ENCODE measurements around the gene KCTD1.
A peak's percentile ranks its signal among the peaks of the same experiment; 100 is the strongest.

Gene KCTD1

DNA sequence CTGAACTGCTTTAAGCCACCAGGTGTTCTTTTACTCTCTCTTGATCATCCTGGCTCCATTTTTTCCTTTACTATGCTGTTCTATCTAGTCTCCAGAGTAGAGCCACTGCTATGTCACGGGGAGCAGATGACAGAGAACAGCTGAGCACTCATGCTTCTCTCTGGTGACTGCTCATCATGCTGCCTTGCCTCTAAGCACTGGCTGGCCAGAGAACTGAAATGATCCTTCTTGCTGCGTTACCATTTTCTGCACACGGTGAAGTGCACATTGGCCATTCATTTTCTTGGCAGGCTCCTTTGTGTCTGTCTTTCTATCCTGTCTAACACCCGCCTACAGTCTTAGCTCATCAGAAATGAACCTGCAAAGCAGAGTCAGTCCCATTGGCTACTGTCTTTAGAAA, 86.0 kb downstream of the KCTD1 start:
- no peaks in the 10 kb centered on the region for H3K27me3 ChIP-seq (ENCODE audit: low read depth, low read length)
- H3K9ac ChIP-seq (ENCODE audit: low read length) = no peak overlapping the region
- H3K27ac ChIP-seq (ENCODE audit: low read length) = no peak overlapping the region
- H3K36me3 ChIP-seq (replicated peaks; ENCODE audit: low read depth, low read length) = no peaks in the 10 kb centered on the region
- no peak overlapping the region for H3K4me3 ChIP-seq (ENCODE audit: low read length)
- TF ChIP-seq, protein P1, sequence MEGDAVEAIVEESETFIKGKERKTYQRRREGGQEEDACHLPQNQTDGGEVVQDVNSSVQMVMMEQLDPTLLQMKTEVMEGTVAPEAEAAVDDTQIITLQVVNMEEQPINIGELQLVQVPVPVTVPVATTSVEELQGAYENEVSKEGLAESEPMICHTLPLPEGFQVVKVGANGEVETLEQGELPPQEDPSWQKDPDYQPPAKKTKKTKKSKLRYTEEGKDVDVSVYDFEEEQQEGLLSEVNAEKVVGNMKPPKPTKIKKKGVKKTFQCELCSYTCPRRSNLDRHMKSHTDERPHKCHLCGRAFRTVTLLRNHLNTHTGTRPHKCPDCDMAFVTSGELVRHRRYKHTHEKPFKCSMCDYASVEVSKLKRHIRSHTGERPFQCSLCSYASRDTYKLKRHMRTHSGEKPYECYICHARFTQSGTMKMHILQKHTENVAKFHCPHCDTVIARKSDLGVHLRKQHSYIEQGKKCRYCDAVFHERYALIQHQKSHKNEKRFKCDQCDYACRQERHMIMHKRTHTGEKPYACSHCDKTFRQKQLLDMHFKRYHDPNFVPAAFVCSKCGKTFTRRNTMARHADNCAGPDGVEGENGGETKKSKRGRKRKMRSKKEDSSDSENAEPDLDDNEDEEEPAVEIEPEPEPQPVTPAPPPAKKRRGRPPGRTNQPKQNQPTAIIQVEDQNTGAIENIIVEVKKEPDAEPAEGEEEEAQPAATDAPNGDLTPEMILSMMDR (IDR thresholded peaks at IDR 0.05; ENCODE audit: low read depth, low read length) = no peak
- no peak for TF ChIP-seq EZH2phosphoT487 (IDR thresholded peaks at IDR 0.05; ENCODE audit: low read depth)
- no peak overlapping the region for H2AFZ ChIP-seq (ENCODE audit: low read depth, low read length)
- H4K20me1 ChIP-seq (ENCODE audit: insufficient read depth, low read length) = no peaks in the 10 kb centered on the region
- no peaks in the 10 kb centered on the region for H3K79me2 ChIP-seq (ENCODE audit: low read length)
- no peak overlapping the region for H3K4me2 ChIP-seq (ENCODE audit: low read length)
- no peaks in the 10 kb centered on the region for H3K9me3 ChIP-seq (ENCODE audit: insufficient read depth, low read length)
- H3K4me1 ChIP-seq (ENCODE audit: low read length) = peaks cover 14% of the 10 kb centered on the region

DNA sequence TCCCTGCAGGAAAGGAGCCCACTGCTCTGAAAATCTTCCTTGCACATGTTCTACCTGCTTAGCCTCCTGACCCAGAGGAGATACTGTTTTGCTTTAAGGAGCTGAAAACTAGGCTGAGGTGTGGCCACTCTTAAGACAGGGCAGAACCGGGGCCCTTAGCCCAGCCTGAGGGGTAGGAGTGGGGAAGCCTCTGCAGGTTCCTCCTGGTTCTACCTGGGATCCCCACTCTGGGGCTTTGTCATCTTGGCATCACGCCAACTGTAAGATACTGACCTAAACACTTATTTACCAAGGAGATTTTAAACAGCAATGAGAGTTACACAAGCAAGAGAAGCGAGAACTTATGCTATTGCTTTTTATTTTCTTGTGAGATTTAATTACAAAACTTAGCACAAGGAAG, 86.9 kb downstream of the KCTD1 start:
- H3K79me2 ChIP-seq (ENCODE audit: low read length) = no peaks in the 10 kb centered on the region

GRCh38 chr18:26460449-26461091, 87.8 kb downstream of the KCTD1 start:
- H3K9me3 ChIP-seq (ENCODE audit: insufficient read depth, low read length) = no peaks in the 10 kb centered on the region
- no peak overlapping the region for H3K9ac ChIP-seq (ENCODE audit: low read length)
- H3K4me2 ChIP-seq (ENCODE audit: low read length) = peak overlapping the region; percentile 25
- H3K27ac ChIP-seq (ENCODE audit: low read length) = no peak overlapping the region
- TF ChIP-seq EZH2phosphoT487 (IDR thresholded peaks at IDR 0.05; ENCODE audit: low read depth) = no peak
- TF ChIP-seq, protein P1 (IDR thresholded peaks at IDR 0.05; ENCODE audit: low read depth, low read length) = no peak
- no peaks in the 10 kb centered on the region for H3K36me3 ChIP-seq (replicated peaks; ENCODE audit: low read depth, low read length)
- no peaks in the 10 kb centered on the region for H3K79me2 ChIP-seq (ENCODE audit: low read length)
- H3K4me1 ChIP-seq (ENCODE audit: low read length) = peaks cover 14% of the 10 kb centered on the region
- H4K20me1 ChIP-seq (ENCODE audit: insufficient read depth, low read length) = no peaks in the 10 kb centered on the region
- no peak overlapping the region for H2AFZ ChIP-seq (ENCODE audit: low read depth, low read length)
- no peaks in the 10 kb centered on the region for H3K27me3 ChIP-seq (ENCODE audit: low read depth, low read length)
- H3K4me3 ChIP-seq (ENCODE audit: low read length) = no peak overlapping the region

More for the DNA sequence above, 86.9 kb downstream of the KCTD1 start:
- Histone ChIP-seq H3K9ac (ENCODE audit: low read length) (no peak overlapping the region), H3K4me3 (ENCODE audit: low read length) (no peak overlapping the region), H2AFZ (ENCODE audit: low read depth, low read length) (no peak overlapping the region), H3K4me2 (ENCODE audit: low read length) (no peak overlapping the region), H3K4me1 (ENCODE audit: low read length) (peaks cover 14% of the 10 kb centered on the region), H3K27ac (ENCODE audit: low read length) (no peak overlapping the region), H3K27me3 (ENCODE audit: low read depth, low read length) (no peaks in the 10 kb centered on the region), H4K20me1 (ENCODE audit: insufficient read depth, low read length) (no peaks in the 10 kb centered on the region), H3K9me3 (ENCODE audit: insufficient read depth, low read length) (no peaks in the 10 kb centered on the region), H3K36me3 (replicated peaks; ENCODE audit: low read depth, low read length) (no peaks in the 10 kb centered on the region)
- TF ChIP-seq EZH2phosphoT487 (IDR thresholded peaks at IDR 0.05; ENCODE audit: low read depth) = no peak
- TF ChIP-seq, protein P1 (IDR thresholded peaks at IDR 0.05; ENCODE audit: low read depth, low read length) = no peak

- no peak overlapping the region for H3K4me3 ChIP-seq (ENCODE audit: low read length)
- no peak overlapping the region for H3K9ac ChIP-seq (ENCODE audit: low read length)
- no peaks in the 10 kb centered on the region for H3K9me3 ChIP-seq (ENCODE audit: insufficient read depth, low read length)
- no peaks in the 10 kb centered on the region for H4K20me1 ChIP-seq (ENCODE audit: insufficient read depth, low read length)
- H3K27ac ChIP-seq (ENCODE audit: low read length) = no peak overlapping the region
- no peaks in the 10 kb centered on the region for H3K36me3 ChIP-seq (replicated peaks; ENCODE audit: low read depth, low read length)
- TF ChIP-seq, protein P1 (IDR thresholded peaks at IDR 0.05; ENCODE audit: low read depth, low read length) = no peak
- TF ChIP-seq EZH2phosphoT487 (IDR thresholded peaks at IDR 0.05; ENCODE audit: low read depth) = no peak
- H3K4me1 ChIP-seq (ENCODE audit: low read length) = peaks cover 14% of the 10 kb centered on the region
- H3K79me2 ChIP-seq (ENCODE audit: low read length) = no peaks in the 10 kb centered on the region
- no peak overlapping the region for H3K4me2 ChIP-seq (ENCODE audit: low read length)
- H2AFZ ChIP-seq (ENCODE audit: low read depth, low read length) = no peak overlapping the region
- no peaks in the 10 kb centered on the region for H3K27me3 ChIP-seq (ENCODE audit: low read depth, low read length)
Measured at GRCh38 chr18:26459884-26460283, 88.5 kb downstream of the KCTD1 start.
